ENCODE results near the gene RAB30.
A peak's percentile ranks its signal among the peaks of the same experiment; 100 is the strongest.
"Not testable (repeated sequence)": the region's sequence is repeated elsewhere in the genome, so short reads cannot be mapped to it uniquely, and the experiment has no call there.

The RAB30 gene

GRCh38 chr11:82943430-82943829 is 128.3 kb downstream of the RAB30 start:
- not testable (repeated sequence) for DNase-seq (ENCODE audit: low read depth)

- DNase-seq (ENCODE audit: low read depth), result no peak
These were observed 129.3 kb downstream of the RAB30 start for GRCh38 chr11:82942376-82942775.

- no peak for DNase-seq (ENCODE audit: low read depth)
These were observed 132.2 kb downstream of the RAB30 start for GRCh38 chr11:82939456-82939855.

GRCh38 chr11:82937554-82937953 is 134.1 kb downstream of the RAB30 start:
- no peak for DNase-seq (ENCODE audit: low read depth)

- DNase-seq (ENCODE audit: low read depth), result peak; percentile 8
These were observed 135.4 kb downstream of the RAB30 start for GRCh38 chr11:82936261-82936660.

- DNase-seq (ENCODE audit: low read depth), result no peak
These were observed 139.1 kb downstream of the RAB30 start for GRCh38 chr11:82932564-82932963.

- no peak for DNase-seq (ENCODE audit: low read depth)
These were observed 141.0 kb downstream of the RAB30 start for GRCh38 chr11:82930734-82931133.

- DNase-seq (ENCODE audit: low read depth), result no peak
These were observed 141.5 kb downstream of the RAB30 start for GRCh38 chr11:82930229-82930628.

GRCh38 chr11:82929121-82929520 is 142.6 kb downstream of the RAB30 start:
- DNase-seq (ENCODE audit: low read depth), result no peak

GRCh38 chr11:82927264-82927880 is 144.3 kb downstream of the RAB30 start:
- peak; percentile 26 for DNase-seq (ENCODE audit: low read depth)

GRCh38 chr11:82924522-82925224 is 147.0 kb downstream of the RAB30 start:
- DNase-seq (ENCODE audit: low read depth), result no peak
